Stimulated activated CD8-positive, alpha-beta memory T cell treated with anti-CD3 and anti-CD28 coated beads, Interleukin-15, amount 100 ng/mL, for 48 hours (primary cell): ENCODE data around the gene ELOB.
"Not testable (repeated sequence)": the region's sequence is repeated elsewhere in the genome, so short reads cannot be mapped to it uniquely, and the experiment has no call there.

ENCODE experiments used
- DNase-seq, 2 donors: peaks; one replicate each; pipeline ENCODE4 v3.0.0-alpha.2; 2020; ENCODE audit warnings: low read depth in 2 of 2

The ELOB gene

GRCh38 chr16:2748757-2749455, 28.2 kb downstream of the ELOB start:
- DNase-seq = no peak

- no peak for DNase-seq
These were observed 31.1 kb downstream of the ELOB start for GRCh38 chr16:2745961-2746360.

GRCh38 chr16:2745116-2745890, 31.8 kb downstream of the ELOB start:
- no peak for DNase-seq

- DNase-seq = no peak
These were observed 32.4 kb downstream of the ELOB start for GRCh38 chr16:2744711-2745110.

GRCh38 chr16:2743007-2743810, 33.9 kb downstream of the ELOB start:
- DNase-seq = no peak

GRCh38 chr16:2742323-2743006, 34.6 kb downstream of the ELOB start:
- no peak for DNase-seq

- no peak for DNase-seq
These were observed 35.9 kb downstream of the ELOB start for GRCh38 chr16:2741168-2741567.

- no peak for DNase-seq
These were observed 36.6 kb downstream of the ELOB start for GRCh38 chr16:2740476-2740875.

GRCh38 chr16:2739625-2740430, 37.3 kb downstream of the ELOB start:
- no peak for DNase-seq

GRCh38 chr16:2738615-2739014, 38.5 kb downstream of the ELOB start:
- DNase-seq = no peak

GRCh38 chr16:2737895-2738418, 39.1 kb downstream of the ELOB start:
- no peak for DNase-seq

GRCh38 chr16:2737238-2737605, 39.9 kb downstream of the ELOB start:
- no peak for DNase-seq

- no peak for DNase-seq
These were observed 40.4 kb downstream of the ELOB start for GRCh38 chr16:2736476-2737237.

GRCh38 chr16:2734844-2735515, 42.1 kb downstream of the ELOB start:
- no peak for DNase-seq

- no peak for DNase-seq
These were observed 49.0 kb downstream of the ELOB start for GRCh38 chr16:2728034-2728433.

GRCh38 chr16:2726923-2727322, 50.2 kb downstream of the ELOB start:
- DNase-seq = no peak

GRCh38 chr16:2724816-2725348, 52.2 kb downstream of the ELOB start:
- no peak for DNase-seq

- DNase-seq = no peak
These were observed 52.9 kb downstream of the ELOB start for GRCh38 chr16:2724088-2724676.

- not testable (repeated sequence) for DNase-seq
These were observed 55.4 kb downstream of the ELOB start for GRCh38 chr16:2721634-2722173.
